HEK293 (cell line): ENCODE data around the gene CHCHD6.

ENCODE experiments used
- CTCF ChIA-PET: fragments of 350-600 bp; formaldehyde crosslinking; extraction: SDS; loops from one replicate; lab custom pipeline; 2021; ENCODE audit warnings: antibody characterized with exemption; lab: Yijun Ruan, JAX
- POLR2A ChIA-PET: fragments of 300-600 bp; formaldehyde crosslinking; extraction: SDS; loops from one replicate; lab custom pipeline; 2020; ENCODE audit warnings: antibody characterized with exemption, inconsistent platforms; lab: Yijun Ruan, JAX
- H3K27ac ChIP-seq: fragments of 200-500 bp; sonication (Bioruptor generic); 2 replicates; pipeline ENCODE4 v1.5.1; 2014; ENCODE audit warnings: low read depth, low read length, control low read depth, inconsistent platforms; ENCODE audit errors: extremely low read depth
- H3K36me3 ChIP-seq, 2 experiments: fragments of 200-500 bp in 1 of 2; sonication (Bioruptor generic) in 1 of 2; 1 replicate in 1 of 2; 2 replicates in 1 of 2; pipeline ENCODE4 v1.5.1; 2014 to 2017; ENCODE audit warnings: inconsistent platforms in 2 of 2, low read length in 2 of 2; ENCODE audit not compliant: control insufficient read depth in 2 of 2, insufficient read depth in 1 of 2
- H3K4me1 ChIP-seq: fragments of 200-500 bp; sonication (Bioruptor generic); 2 replicates; pipeline ENCODE4 v1.5.1; 2014; ENCODE audit warnings: mild to moderate bottlenecking, low read length, inconsistent platforms; ENCODE audit not compliant: control insufficient read depth, insufficient read depth
- H3K4me3 ChIP-seq: 2 replicates; pipeline ENCODE4 v1.5.1; 2011; ENCODE audit warnings: low read depth, mild to moderate bottlenecking, control low read depth, low read length, moderate library complexity
- H3K9me3 ChIP-seq: fragments of 200-500 bp; sonication (Bioruptor generic); 2 replicates; pipeline ENCODE4 v1.5.1; 2014; ENCODE audit warnings: low read depth, low read length, inconsistent platforms; ENCODE audit not compliant: control insufficient read depth, insufficient read depth
- ATF2 ChIP-seq: fragments of 450-650 bp; formaldehyde crosslinking; IDR thresholded peaks from 2 replicates; pipeline ENCODE4 v1.5.1; 2016; ENCODE audit warnings: missing biosample characterization, missing genetic modification characterization, low read depth
- EGR2 ChIP-seq: fragments of 450-650 bp; formaldehyde crosslinking; IDR thresholded peaks from 2 replicates; pipeline ENCODE4 v1.5.1; 2016; ENCODE audit warnings: low read depth, missing biosample characterization, missing genetic modification characterization
- GFI1B ChIP-seq: fragments of 450-650 bp; formaldehyde crosslinking; IDR thresholded peaks from 2 replicates; pipeline ENCODE4 v1.5.1; 2016; ENCODE audit warnings: missing biosample characterization, missing genetic modification characterization
- GLIS1 ChIP-seq: fragments of 450-650 bp; formaldehyde crosslinking; IDR thresholded peaks from 2 replicates; pipeline ENCODE4 v1.5.1; 2016; ENCODE audit warnings: missing biosample characterization, missing genetic modification characterization
- GLIS2 ChIP-seq: fragments of 450-650 bp; formaldehyde crosslinking; IDR thresholded peaks from 2 replicates; pipeline ENCODE4 v1.5.1; 2016; ENCODE audit warnings: missing biosample characterization, missing genetic modification characterization
- IKZF3 ChIP-seq: fragments of 450-650 bp; IDR thresholded peaks from 2 replicates; pipeline ENCODE4 v1.5.0; 2018; ENCODE audit warnings: missing biosample characterization, mild to moderate bottlenecking, missing genetic modification characterization, moderate library complexity
- PRDM10 ChIP-seq: fragments of 450-650 bp; formaldehyde crosslinking; IDR thresholded peaks from 2 replicates; pipeline ENCODE4 v1.5.1; 2016; ENCODE audit warnings: missing biosample characterization, missing genetic modification characterization
- RBAK ChIP-seq: fragments of 450-650 bp; formaldehyde crosslinking; IDR thresholded peaks from 2 replicates; pipeline ENCODE4 v1.5.1; 2016; ENCODE audit warnings: missing biosample characterization, missing genetic modification characterization
- YY2 ChIP-seq: fragments of 450-650 bp; formaldehyde crosslinking; IDR thresholded peaks from 2 replicates; pipeline ENCODE4 v1.5.1; 2016; ENCODE audit warnings: missing biosample characterization, missing genetic modification characterization
- ZBTB26 ChIP-seq: fragments of 450-650 bp; formaldehyde crosslinking; optimal IDR thresholded peaks from 2 replicates; pipeline ENCODE3; 2016; ENCODE audit warnings: missing biosample characterization, mild to moderate bottlenecking, missing genetic modification characterization
- ZBTB8A ChIP-seq: fragments of 450-650 bp; formaldehyde crosslinking; IDR thresholded peaks from 2 replicates; pipeline ENCODE4 v1.5.1; 2016; ENCODE audit warnings: missing biosample characterization, missing genetic modification characterization
- ZNF10 ChIP-seq: fragments of 450-650 bp; formaldehyde crosslinking; IDR thresholded peaks from 2 replicates; pipeline ENCODE4 v1.5.1; 2017; ENCODE audit warnings: missing biosample characterization, missing genetic modification characterization
- ZNF169 ChIP-seq: fragments of 450-650 bp; formaldehyde crosslinking; IDR thresholded peaks from 2 replicates; pipeline ENCODE4 v1.5.1; 2016; ENCODE audit warnings: missing biosample characterization, missing genetic modification characterization
- ZNF18 ChIP-seq: fragments of 450-650 bp; formaldehyde crosslinking; IDR thresholded peaks from 2 replicates; pipeline ENCODE4 v1.5.1; 2016; ENCODE audit warnings: missing biosample characterization, missing genetic modification characterization
- ZNF24 ChIP-seq: fragments of 450-650 bp; formaldehyde crosslinking; IDR thresholded peaks from 2 replicates; pipeline ENCODE4 v1.5.1; 2016; ENCODE audit warnings: missing biosample characterization, missing genetic modification characterization
- ZNF292 ChIP-seq: fragments of 450-650 bp; formaldehyde crosslinking; IDR thresholded peaks from 2 replicates; pipeline ENCODE4 v1.5.1; 2016; ENCODE audit warnings: low read depth, missing biosample characterization, missing genetic modification characterization, borderline replicate concordance
- ZNF529 ChIP-seq: fragments of 450-650 bp; formaldehyde crosslinking; IDR thresholded peaks from 2 replicates; pipeline ENCODE4 v1.5.1; 2017; ENCODE audit warnings: missing genetic modification characterization, missing biosample characterization; ENCODE audit not compliant: insufficient replicate concordance
- ZNF530 ChIP-seq: fragments of 450-650 bp; formaldehyde crosslinking; IDR thresholded peaks from 2 replicates; pipeline ENCODE4 v1.5.1; 2016; ENCODE audit warnings: low read depth, missing biosample characterization, missing genetic modification characterization
- ZNF548 ChIP-seq: fragments of 450-650 bp; formaldehyde crosslinking; IDR thresholded peaks from 2 replicates; pipeline ENCODE4 v1.5.1; 2016; ENCODE audit warnings: missing biosample characterization, missing genetic modification characterization
- ZNF580 ChIP-seq: fragments of 450-650 bp; formaldehyde crosslinking; IDR thresholded peaks from 2 replicates; pipeline ENCODE4 v1.5.1; 2016; ENCODE audit warnings: missing biosample characterization, missing genetic modification characterization
- ZNF600 ChIP-seq: fragments of 450-650 bp; formaldehyde crosslinking; IDR thresholded peaks from 2 replicates; pipeline ENCODE4 v1.5.1; 2016; ENCODE audit warnings: missing biosample characterization, missing genetic modification characterization
- ZNF610 ChIP-seq: fragments of 450-650 bp; formaldehyde crosslinking; IDR thresholded peaks from 2 replicates; pipeline ENCODE4 v1.5.1; 2016; ENCODE audit warnings: missing biosample characterization, missing genetic modification characterization, borderline replicate concordance
- ZNF624 ChIP-seq: fragments of 450-650 bp; formaldehyde crosslinking; IDR thresholded peaks from 2 replicates; pipeline ENCODE4 v1.5.1; 2017; ENCODE audit warnings: missing biosample characterization, missing genetic modification characterization
- ZNF626 ChIP-seq: fragments of 450-650 bp; sonication (Bioruptor Pico); formaldehyde crosslinking; IDR thresholded peaks from 2 replicates; pipeline ENCODE4 v1.5.1; 2018; ENCODE audit warnings: missing biosample characterization, missing genetic modification characterization, inconsistent platforms
- ZNF76 ChIP-seq: fragments of 450-650 bp; formaldehyde crosslinking; IDR thresholded peaks from 2 replicates; pipeline ENCODE4; 2016; ENCODE audit warnings: low read depth, missing biosample characterization, missing genetic modification characterization, borderline replicate concordance
- ZNF768 ChIP-seq: fragments of 450-650 bp; formaldehyde crosslinking; IDR thresholded peaks from 2 replicates; pipeline ENCODE4 v1.5.1; 2018; ENCODE audit warnings: missing biosample characterization, mild to moderate bottlenecking, missing genetic modification characterization

CHCHD6 gene

GRCh38 chr3:126893651-126894050, 189.6 kb downstream of the CHCHD6 start:
- H3K27ac ChIP-seq, result no peak overlapping the region
- H3K4me1 ChIP-seq, result no peaks in the 10 kb centered on the region
- no peak overlapping the region for H3K4me3 ChIP-seq
- ChIA-PET POLR2A (no interaction called here), CTCF (no interaction called here)
- no peaks in the 10 kb centered on the region for H3K36me3 ChIP-seq
- H3K9me3 ChIP-seq, result no peaks in the 10 kb centered on the region
- TF ChIP-seq ZBTB26 (no peak), EGR2 (no peak), ZNF768 (tag by site-specific recombination) (no peak), ZNF624 (tag by site-specific recombination) (no peak), ZNF610 (tag by site-specific recombination) (no peak), ZNF580 (tag by site-specific recombination) (no peak), ZNF292 (tag by site-specific recombination) (no peak), ZBTB8A (no peak), GLIS1 (tag by site-specific recombination) (no peak), PRDM10 (tag by site-specific recombination) (no peak), RBAK (tag by site-specific recombination) (no peak), GLIS2 (no peak), YY2 (tag by site-specific recombination) (no peak), ZNF600 (tag by site-specific recombination) (no peak), ZNF10 (no peak), ZNF529 (tag by site-specific recombination) (no peak), ZNF626 (tag by site-specific recombination) (no peak), ZNF24 (tag by site-specific recombination) (no peak)

- CTCF ChIA-PET, result no interaction called here
- POLR2A ChIA-PET, result no interaction called here
- TF ChIP-seq GFI1B (tag by site-specific recombination) (no peak), ATF2 (tag by site-specific recombination) (no peak), ZNF610 (tag by site-specific recombination) (no peak), ZNF18 (tag by site-specific recombination) (no peak), IKZF3 (tag by site-specific recombination) (no peak), ZNF548 (tag by site-specific recombination) (no peak), ZNF530 (no peak), ZNF169 (tag by site-specific recombination) (no peak), ZNF76 (tag by site-specific recombination) (no peak), ZNF600 (tag by site-specific recombination) (no peak)
- H3K36me3 ChIP-seq, result no peaks in the 10 kb centered on the region
- H3K4me3 ChIP-seq, result no peak overlapping the region
- H3K9me3 ChIP-seq, result no peaks in the 10 kb centered on the region
- no peaks in the 10 kb centered on the region for H3K4me1 ChIP-seq
- H3K27ac ChIP-seq, result no peak overlapping the region
These were observed 190.4 kb downstream of the CHCHD6 start for GRCh38 chr3:126894475-126894874.
